ENCODE measurements around the gene CEL.
"Not testable (repeated sequence)": the region's sequence is repeated elsewhere in the genome, so short reads cannot be mapped to it uniquely, and the experiment has no call there.

The CEL gene

DNA sequence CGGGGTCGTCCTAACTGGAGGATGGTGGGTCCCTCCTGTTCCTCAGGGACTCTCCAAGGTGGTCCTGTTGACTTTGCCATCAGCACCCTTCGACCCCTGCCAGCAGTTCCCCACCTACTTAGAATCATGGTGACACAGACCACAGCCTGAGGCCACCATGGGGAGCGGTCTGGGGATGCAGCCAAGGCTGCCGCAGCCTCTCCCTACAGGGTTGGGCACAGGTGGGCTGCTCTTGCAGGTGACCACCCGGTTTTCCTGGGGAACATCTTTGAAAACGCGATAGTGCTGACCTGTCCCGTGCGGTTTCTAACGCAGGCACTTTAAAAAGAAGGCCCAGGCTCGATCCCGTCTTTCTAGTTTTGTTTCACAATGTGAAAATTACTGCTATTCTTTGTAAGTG is 12.7 kb upstream of the CEL start:
- no peak for DNase-seq

DNA sequence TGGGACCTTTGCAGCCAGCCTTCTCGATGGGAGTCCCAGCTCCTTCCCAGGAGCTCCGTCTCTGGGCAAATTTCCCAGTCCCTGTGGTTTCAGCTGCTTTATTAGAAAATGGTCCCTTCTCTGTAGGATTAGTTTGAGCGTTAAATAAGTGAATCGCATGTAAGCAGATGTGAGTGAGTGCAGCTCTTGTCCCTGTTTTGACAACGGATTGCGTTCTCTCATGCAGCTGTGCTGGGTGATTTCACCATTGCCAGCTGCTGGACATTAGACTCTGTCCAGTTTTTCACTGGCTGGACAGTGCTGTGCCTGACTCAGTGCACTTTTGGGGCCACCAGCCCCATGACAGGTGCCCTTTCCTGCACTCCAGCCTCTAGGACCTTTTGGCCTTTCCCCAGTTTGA is 11.6 kb upstream of the CEL start:
- DNase-seq = no peak

DNA sequence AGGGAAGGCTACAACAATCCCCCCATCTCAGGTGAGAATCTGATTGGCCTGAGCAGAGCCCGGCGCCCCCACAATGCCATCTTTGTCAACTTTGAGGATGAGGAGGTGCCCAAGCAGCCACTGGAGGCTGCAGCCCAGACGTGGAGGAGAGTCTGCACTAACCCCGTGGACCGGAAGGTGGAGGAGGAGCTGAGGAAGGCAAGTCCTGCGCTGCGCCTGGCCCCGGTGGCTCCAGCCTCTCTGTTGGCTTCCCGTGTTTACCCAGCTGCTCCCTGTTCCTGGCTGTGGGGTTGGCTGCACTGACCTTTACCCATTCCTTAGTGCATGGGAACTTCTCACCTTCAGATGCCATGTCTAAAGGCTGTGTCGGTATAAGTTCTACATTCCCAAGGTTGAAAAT is 11.0 kb upstream of the CEL start:
- no peak for DNase-seq

DNA sequence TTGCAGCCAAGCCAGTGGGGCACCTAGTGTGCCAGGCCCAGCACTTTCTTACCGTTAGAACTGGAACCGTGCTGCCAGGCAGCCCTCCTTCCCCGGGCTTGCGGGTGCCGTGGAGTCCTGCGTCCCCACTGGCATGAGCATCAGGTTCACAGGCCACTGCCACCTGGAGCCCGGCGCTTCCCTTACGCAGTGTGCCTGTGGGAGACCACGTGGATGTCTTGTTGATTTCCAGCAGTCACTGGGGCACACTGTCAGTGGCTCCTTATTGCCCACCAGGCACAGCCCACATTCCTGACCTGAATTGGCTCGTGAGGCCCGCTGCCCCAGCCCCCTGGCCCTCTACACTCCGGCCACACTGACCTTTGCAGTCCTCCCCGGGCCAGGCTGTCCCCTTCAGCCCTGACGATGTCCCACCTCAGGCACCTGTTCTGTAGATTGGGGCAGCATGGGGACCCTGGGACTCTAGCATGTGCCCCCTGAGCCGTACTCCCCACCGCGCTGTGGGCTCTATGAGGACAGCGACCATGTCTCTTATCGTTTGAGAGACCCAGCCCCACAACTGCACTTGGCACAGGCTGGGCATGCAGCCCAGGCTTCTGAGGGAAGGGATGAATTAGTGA is 10.4 kb upstream of the CEL start:
- no peak for DNase-seq

DNA sequence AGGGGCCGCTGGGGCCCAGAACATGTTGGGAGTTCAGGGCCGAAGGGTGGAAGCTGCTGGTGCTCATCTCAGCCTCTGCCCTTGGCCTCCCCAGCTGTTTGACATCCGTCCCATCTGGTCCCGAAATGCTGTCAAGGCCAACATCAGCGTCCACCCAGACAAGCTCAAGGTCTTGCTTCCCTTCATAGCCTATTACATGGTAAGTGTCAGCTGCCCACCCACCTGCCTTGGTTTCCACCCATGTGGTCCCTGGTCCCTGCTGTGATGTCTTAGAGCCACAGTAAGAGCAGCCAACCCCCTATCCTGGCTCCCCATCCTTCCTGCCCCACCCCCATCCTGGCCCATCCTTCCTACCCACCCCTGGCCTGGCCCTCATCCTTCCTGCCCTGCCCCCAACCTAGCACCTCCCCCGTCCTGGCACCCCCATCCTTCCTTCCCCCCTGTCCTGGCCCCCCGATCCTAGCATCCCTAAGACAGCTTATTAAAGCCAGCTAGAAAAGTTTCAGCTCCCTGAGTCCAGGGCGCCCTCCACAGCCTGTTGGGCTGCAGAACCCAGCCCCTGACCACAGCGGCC is 9.7 kb upstream of the CEL start:
- no peak for DNase-seq

DNA sequence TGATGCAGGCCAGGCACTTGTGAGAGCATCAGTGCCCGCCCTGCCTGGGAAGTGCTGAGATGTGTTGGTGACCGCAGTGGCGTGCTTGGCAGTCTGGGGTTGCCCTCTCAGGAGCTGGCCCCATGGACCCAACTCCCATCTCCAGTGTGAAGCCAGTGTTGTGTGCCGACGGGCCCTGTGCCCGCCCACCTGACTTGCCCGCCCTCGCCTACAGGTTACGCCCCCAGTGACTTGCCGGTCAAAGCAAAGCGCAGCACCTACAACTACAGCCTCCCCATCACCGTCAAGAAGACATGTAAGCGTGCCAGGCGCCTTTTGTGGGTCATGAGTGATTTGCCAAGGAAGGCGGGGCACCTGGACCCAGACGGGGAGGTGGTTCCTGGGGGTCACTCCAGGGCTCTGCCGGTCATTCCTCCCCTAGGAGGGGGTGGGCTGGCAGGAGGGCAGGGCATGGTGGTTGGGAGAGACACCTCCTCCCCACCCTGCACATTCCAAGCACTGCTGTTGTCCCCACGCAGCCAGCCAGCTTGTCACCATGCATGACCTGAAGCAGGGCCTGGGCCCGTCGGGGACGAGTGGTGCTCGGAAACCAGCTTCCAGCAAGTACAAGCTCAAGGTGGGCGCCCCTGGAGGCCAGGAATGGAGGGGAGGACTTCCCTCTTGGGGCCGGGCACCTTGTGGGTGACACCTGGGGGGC is 7.4 kb upstream of the CEL start:
- DNase-seq = no peak

DNA sequence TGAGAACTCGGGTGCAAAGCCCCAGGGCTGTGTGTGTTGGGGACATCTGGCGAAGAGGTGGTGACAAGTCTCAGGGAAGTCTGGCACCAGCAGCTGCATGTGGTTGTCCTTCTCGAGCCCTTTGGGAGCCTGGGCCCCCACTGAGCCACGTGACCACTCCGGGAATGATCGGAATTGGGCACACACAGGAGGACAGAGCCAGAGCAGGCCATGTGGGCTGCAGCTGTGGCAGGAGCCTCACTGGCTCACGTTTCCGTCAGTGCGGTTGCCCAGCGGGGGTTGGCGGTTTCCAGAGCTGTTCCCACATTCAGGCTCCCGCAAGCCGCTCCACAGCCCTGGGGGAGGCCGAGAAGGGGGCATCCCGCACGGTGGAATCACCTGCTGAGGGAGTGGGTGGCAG is 6.8 kb upstream of the CEL start:
- DNase-seq = no peak

DNA sequence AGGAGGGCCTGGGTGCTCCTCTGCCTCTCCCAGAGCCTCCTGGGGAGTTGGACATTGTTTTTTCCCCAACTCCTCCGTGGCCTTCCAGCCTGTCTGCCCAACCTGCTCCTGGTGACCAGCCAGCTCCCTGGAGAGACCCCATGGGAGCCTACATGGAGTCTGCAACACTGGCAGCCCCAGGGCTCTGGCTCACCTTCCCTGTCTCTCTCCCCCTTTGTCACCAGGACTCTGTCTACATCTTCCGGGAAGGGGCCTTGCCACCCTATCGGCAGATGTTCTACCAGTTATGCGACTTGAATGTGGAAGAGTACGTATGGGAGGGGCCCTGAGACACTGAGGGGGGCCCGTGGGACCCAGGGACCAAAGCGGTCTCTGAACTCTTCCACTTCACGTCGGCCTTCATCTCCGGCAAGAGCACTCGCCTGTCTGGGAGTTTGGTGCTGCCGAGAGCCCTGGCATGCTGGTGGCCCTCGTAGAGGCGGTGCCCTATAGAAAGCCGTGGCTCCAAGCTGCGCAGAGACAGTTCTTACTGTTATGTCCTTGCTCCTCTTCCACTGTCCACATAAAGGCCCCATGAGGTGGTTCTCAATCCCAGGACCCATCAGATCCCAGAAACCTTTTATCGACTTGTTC is 5.9 kb upstream of the CEL start:
- DNase-seq = no peak

DNA sequence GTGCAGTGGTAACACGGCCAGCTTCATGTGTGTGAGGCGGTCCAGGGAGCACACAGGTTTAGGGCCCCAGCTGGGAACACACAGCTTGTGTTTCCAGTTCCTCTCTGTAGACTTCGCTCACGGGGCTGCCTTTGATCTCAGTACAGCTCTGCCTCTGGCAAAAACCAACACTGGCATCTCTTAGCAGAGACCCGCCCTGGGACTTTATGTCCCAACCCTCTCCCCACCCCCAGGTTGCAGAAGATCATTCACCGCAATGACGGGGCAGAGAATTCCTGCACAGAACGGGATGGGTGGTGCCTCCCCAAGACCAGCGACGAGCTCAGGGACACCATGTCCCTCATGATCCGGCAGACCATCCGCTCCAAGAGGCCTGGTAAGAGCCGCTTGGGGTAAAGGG is 5.2 kb upstream of the CEL start:
- DNase-seq = no peak

DNA sequence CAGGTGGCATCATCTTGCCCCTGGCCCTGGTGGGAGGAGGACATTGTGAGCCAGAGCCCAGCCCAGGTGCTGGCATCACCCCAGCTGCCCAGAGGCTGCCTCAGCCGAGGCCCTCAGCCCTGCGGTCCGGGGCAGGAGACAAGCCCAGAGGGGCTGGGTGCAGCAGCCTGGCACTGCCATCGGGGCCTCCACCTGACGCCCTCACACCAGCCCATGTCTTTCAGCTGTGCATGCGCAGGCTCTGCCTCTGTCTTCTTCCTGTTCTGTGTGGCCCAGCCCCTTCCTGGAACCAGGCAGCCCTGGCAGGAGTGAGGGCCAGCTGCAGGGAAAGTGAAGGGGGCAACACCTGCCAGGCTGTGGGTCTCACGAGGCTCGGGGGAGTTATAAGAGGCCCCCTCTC is 4.8 kb upstream of the CEL start:
- DNase-seq = peak; percentile 32

DNA sequence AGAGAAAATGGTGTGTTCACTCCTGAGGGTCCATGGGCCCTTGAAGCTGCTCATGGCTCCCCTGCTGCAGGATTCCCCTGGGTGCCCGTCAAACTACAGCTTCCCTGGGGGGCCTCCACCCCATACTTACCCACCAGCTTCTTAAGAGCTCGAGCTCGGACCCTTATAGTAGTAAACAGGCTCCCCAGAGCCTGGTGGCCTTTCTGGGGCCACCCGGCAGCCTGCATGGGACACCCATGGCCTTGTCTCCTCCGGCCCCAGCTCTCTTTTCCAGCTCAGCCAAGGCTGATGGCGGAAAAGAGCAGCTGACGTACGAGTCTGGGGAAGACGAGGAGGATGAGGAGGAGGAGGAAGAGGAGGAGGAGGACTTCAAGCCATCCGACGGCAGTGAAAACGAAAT is 4.2 kb upstream of the CEL start:
- no peak for DNase-seq

DNA sequence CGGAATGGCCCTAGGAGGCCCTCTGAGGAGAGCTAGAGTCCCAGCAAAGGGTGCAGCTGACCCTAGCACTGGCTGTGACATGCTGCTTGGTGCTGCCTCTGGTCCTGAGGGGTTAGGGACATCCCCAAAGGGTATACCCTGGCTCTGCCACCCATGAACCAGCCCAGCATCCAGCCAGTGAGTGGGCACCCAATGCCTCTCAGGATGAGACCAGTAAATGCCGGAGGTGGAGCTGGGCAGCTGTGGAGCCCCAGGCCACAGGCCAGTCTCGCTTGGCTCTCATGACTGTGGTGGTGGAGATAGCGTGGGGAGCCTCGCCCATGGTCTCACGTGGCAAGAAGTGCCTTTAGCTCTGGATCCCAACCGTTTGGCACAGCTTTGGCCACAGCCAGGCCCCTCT is 3.7 kb upstream of the CEL start:
- DNase-seq = no peak

DNA sequence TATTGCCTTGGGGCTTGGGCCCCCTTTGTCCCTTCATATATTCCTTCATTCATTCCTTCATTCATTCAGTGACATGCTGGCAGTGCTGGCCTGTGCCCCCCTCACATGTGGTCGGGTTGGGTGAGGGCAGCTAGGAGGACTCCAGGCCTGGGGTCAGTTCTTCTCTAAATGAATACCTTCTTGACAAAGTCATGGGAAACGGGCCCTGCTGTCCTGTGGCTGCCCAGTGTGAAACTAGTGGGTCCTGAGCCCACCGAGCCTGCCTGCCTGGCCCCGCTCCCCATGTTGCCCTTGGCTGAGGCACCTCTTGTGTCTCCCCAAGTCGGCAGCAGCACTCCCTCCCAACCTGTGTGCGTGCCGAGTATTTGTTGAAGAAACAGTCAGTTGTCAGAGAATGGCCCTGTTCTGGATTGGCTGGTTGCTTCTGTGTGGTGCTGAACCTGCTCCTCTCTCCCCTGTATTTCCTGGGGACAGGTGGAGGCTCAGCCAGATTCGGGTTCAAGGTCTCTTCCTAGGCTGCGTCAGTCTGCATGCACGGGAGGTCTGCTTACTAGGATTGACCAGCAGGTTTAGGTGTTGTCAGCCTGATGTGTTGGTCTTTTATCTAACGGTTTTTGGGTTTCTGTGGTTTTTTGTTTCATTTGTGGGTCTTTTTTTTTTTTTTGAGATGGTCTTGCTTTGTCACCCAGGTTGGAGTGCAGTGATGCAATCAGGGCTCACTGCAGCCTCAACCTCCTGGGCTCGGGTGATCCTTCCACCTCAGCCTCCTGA is 3.0 kb upstream of the CEL start:
- DNase-seq = peak; percentile 60

DNA sequence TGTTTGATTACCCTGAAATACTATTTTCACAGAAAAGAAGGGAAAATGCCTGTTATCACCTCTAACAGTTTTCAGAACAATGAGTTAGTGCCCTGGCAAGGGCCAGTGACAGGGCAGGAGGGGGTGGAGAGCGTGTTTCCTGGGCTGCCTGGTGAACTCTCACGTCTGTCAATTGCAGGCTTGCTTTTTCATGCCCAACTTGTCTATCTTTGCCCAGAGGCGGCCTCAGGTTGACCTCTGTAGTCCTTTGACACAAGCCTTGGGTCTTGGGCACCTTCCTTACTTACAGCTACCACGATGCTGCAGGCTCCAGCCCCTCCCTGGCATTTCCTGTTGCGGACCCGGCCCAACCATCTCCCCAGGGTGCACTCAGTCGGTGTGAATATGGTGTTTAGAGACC is 2.2 kb upstream of the CEL start:
- no peak for DNase-seq

DNA sequence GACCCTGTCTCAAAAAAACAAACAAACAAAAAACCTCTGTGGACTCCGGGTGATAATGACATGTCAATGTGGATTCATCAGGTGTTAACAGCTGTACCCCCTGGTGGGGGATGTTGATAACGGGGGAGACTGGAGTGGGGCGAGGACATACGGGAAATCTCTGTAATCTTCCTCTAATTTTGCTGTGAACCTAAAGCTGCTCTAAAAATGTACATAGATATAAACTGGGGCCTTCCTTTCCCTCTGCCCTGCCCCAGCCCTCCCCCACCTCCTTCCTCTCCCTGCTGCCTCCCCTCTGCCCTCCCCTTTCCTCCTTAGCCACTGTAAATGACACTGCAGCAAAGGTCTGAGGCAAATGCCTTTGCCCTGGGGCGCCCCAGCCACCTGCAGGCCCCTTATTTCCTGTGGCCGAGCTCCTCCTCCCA is 1.4 kb upstream of the CEL start:
- DNase-seq = peak; percentile 5

DNA sequence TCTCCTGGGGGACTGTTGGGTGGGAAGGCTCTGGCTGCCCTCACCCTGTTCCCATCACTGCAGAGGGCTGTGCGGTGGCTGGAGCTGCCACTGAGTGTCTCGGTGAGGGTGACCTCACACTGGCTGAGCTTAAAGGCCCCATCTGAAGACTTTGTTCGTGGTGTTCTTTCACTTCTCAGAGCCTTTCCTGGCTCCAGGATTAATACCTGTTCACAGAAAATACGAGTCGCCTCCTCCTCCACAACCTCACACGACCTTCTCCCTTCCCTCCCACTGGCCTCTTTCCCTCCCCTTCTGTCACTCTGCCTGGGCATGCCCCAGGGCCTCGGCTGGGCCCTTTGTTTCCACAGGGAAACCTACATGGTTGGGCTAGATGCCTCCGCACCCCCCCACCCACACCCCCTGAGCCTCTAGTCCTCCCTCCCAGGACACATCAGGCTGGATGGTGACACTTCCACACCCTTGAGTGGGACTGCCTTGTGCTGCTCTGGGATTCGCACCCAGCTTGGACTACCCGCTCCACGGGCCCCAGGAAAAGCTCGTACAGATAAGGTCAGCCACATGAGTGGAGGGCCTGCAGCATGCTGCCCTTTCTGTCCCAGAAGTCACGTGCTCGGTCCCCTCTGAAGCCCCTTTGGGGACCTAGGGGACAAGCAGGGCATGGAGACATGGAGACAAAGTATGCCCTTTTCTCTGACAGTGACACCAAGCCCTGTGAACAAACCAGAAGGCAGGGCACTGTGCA is 590 bp upstream of the CEL start:
- not testable (repeated sequence) for DNase-seq

DNA sequence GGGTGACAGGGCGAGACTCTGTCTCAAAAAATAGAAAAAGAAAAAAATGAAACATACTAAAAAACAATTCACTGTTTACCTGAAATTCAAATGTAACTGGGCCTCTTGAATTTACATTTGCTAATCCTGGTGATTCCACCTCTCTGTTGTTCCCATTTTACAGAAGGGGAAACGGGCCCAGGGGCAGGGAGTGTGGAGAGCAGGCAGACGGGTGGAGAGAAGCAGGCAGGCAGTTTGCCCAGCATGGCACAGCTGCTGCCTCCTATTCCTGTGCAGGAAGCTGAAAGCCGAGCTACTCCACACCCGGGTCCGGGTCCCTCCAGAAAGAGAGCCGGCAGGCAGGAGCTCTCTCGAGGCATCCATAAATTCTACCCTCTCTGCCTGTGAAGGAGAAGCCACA is 788 bp downstream of the CEL start:
- not testable (repeated sequence) for DNase-seq

DNA sequence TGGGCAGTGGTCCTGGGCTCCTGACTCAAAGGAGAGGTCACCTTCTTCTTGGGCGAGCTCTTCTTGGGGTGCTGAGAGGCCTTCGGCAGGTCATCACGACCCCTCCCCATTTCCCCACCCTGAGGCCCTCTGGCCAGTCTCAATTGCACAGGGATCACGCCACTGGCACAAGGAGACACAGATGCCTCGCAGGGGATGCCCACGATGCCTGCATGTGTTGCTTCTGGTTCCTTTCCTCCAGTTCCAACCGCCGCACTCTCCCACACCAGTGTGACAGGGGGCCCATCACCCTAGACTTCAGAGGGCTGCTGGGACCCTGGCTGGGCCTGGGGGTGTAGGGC is 1.3 kb downstream of the CEL start:
- no peak for DNase-seq

DNA sequence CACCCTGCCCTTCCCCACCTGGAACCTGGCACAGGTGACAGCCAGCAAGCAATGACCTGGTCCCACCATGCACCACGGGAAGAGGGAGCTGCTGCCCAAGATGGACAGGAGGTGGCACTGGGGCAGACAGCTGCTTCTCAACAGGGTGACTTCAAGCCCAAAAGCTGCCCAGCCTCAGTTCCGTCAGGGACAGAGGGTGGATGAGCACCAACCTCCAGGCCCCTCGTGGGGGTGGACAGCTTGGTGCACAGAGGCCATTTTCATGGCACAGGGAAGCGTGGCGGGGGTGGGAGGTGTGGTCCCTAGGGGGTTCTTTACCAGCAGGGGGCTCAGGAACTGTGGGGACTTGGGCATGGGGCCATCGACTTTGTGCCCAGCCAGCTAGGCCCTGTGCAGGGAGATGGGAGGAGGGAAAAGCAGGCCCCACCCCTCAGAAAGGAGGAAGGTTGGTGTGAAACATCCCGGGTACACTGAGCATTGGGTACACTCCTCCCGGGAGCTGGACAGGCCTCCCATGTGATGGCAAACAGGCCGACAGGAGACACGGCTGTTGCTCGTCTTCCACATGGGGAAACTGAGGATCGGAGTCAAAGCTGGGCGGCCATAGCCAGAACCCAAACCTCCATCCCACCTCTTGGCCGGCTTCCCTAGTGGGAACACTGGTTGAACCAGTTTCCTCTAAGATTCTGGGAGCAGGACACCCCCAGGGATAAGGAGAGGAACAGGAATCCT is 1.9 kb downstream of the CEL start:
- no peak for DNase-seq

DNA sequence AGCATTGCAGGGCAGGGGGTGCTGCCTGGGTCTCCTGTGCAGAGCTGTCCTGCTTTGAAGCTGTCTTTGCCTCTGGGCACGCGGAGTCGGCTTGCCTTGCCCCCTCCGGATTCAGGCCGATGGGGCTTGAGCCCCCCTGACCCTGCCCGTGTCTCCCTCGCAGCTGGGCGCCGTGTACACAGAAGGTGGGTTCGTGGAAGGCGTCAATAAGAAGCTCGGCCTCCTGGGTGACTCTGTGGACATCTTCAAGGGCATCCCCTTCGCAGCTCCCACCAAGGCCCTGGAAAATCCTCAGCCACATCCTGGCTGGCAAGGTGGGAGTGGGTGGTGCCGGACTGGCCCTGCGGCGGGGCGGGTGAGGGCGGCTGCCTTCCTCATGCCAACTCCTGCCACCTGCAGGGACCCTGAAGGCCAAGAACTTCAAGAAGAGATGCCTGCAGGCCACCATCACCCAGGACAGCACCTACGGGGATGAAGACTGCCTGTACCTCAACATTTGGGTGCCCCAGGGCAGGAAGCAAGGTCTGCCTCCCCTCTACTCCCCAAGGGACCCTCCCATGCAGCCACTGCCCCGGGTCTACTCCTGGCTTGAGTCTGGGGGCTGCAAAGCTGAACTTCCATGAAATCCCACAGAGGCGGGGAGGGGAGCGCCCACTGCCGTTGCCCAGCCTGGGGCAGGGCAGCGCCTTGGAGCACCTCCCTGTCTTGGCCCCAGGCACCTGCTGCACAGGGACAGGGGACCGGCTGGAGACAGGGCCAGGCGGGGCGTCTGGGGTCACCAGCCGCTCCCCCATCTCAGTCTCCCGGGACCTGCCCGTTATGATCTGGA is 2.7 kb downstream of the CEL start:
- DNase-seq = no peak

DNA sequence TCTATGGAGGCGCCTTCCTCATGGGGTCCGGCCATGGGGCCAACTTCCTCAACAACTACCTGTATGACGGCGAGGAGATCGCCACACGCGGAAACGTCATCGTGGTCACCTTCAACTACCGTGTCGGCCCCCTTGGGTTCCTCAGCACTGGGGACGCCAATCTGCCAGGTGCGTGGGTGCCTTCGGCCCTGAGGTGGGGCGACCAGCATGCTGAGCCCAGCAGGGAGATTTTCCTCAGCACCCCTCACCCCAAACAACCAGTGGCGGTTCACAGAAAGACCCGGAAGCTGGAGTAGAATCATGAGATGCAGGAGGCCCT is 3.2 kb downstream of the CEL start:
- DNase-seq = no peak
